HG03064 (cell line): ENCODE data around the gene PRPF31.

Experiments used
- ATAC-seq: cut with Tn5 transposase; IDR thresholded peaks from one replicate; pipeline ENCODE4 v1.9.1; 2021; ENCODE audit warnings: low read depth; ENCODE audit not compliant: unreplicated experiment

The PRPF31 gene

GRCh38 chr19:54106716-54107115 lies 8.8 kb upstream of the PRPF31 start:
- no peak for ATAC-seq

DNA sequence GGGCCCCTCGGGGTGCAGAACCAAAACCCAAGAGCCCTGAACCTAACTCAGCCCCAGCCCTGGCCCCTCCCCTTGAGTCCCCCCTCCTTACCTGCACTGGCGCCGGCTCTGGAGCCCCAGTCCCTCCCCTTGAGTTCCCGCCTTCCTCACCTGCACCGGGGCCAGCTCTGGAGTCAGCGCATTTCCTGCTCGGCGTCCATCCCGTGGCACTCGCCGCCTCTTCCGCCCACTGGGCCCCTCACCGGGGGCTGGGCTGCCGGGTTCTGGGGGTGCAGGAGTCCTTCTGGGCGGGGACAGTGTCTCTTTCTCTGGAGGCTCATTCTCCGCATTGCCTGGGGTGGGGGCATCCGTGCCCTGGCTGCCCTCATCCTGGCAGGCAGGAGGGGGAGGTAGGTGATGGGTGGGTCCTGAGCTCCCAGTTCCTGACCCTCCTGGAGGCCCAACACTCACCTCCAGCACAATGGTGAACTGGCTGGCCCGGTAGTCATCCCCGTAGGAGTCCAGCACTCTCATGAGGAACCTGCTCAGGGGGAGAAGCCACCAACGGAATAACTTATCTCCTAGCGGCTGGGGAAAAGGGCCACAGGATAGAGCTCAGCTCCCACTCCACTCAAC lies 7.6 kb upstream of the PRPF31 start:
- ATAC-seq, result no peak

DNA sequence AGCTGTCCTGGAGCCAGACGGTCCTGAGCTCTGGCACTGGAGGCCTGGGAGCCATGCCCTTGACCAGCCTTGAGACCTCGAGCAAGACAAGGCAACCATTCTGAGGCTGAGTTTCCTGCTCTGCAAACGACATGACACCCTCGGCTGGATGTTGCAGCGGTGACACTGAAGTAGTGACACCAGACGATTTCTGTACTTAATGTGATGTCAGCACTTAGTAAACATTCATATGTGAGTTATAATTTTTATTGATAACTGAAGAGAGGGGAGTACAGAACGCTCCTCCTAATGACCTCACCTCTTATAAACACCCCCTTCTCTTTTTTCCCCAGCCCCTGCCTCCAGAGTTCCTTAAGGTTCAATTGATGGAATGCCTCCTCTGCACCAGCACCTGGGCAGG lies 7.1 kb upstream of the PRPF31 start:
- no peak for ATAC-seq

DNA sequence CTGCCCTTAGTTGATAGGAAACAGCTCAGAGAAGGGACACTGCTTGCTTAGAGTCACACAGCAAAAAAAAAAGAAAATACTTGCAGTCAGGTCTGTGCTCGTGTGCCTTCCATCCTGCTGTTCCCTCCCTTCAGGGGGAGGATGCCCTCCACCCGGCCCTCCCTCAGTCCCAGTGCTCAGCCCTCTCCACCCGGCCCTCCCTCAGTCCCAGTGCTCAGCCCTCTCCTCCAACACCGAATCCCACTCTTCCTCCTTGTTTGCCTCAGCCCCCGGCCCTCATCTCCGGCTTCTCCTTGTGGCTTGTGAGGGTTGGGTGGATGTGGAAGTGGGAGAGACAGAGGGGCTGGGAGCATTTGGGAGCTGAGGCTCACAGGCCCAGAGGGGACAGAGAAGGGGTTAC lies 5.9 kb upstream of the PRPF31 start:
- no peak for ATAC-seq

DNA sequence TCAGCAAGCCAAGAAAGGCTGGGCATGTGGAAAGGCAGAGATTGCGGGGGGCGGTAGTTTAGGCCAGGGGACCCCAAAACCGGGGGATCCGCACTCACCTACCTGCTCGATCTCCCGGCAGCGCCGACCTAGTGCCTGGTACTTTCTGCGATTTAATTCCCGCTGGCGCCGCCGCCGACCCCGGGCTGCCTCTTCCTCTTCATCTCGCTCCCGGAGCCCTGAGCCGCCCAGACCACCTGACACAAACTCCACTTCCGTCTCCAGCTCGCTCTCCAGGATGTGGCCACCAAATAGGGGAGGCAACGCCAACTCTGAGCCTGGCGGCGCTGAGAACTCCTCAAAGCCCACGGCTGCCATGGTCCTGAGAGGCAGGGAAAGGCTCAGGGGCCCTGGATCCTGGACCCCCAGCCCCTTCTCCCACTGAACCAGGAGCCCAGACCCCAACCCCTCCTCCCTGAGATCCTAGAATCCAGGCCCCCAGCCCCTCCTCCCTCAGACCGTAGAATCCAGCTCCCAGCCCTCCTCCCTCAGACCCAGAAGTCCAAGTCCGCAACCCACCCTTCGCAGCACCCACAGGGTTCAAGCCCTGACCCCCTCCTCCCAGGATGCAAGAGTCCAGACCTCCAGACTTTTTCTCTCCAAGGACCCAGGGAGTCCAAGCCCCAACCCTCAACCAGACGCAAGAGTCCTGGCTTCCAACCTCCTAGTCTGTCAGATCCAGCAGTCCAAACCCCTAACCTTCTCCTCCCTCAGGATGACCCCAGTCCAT lies 1.0 kb upstream of the PRPF31 start:
- ATAC-seq, result peak; percentile 2

DNA sequence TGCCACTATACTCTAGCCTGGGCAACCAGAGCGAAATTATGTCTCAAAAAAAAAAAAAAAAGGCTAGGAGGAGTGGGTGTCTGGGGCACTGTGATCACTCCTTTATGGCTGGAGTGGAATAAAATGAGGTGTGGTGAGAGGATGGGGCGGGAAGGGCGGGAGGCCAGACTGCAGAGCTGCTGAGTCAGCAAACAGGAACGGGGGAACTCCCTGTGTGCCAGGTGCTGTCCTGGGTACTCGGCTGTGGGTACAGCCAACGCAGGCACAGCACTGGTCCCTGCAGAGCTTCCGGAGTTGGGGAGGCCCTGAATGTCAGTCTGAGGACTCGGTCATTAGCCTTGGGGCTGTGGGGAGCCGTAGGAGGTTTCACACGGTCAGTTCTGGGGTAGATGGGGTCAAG lies 5.7 kb downstream of the PRPF31 start:
- ATAC-seq, result no peak

- ATAC-seq, result no peak
These were observed 8.1 kb downstream of the PRPF31 start for GRCh38 chr19:54123682-54124081.

DNA sequence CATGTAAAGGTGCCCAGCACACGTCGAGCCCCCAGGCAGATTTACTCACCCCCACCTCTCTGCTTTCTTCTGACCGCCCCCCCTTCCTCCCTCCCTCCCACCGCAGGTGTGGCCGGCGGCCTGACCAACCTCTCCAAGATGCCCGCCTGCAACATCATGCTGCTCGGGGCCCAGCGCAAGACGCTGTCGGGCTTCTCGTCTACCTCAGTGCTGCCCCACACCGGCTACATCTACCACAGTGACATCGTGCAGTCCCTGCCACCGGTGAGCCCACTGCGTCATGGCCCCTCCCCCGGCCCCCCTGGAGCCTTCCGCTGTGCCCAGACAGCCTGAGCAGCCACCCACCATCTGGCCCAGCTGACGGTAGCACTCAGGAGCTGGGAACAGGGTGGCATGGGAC lies 8.8 kb downstream of the PRPF31 start:
- no peak for ATAC-seq

GRCh38 chr19:54125713-54126112 lies 10.2 kb downstream of the PRPF31 start:
- no peak for ATAC-seq

DNA sequence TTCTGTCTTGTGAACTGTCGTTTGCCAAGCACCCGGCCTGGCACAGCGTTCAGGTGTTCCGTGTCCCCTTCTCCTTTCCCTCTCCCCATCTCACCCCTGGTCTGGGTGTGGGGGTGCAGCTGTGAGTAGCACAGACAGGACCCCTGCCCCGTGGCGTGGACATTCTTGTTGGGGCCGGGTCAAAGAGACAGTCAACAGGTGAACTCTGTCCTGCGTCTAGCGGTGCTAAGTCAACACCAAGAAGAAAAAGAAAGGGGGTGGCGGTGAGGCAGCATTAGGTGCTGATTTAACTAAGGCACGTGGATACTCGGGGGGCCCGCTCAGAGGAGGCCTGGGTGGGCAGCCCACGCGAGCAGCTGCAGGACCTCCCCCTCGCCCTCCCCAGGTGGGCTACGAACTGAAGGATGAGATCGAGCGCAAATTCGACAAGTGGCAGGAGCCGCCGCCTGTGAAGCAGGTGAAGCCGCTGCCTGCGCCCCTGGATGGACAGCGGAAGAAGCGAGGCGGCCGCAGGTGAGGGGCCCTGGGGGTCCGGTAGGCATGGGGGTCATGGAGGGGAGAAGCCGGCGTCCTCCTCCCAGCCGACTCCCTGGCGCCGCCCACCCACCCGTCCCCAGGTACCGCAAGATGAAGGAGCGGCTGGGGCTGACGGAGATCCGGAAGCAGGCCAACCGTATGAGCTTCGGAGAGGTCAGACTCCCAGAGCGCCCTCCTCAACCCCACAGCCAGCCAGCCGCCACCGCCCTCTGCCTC lies 12.3 kb downstream of the PRPF31 start:
- no peak for ATAC-seq

DNA sequence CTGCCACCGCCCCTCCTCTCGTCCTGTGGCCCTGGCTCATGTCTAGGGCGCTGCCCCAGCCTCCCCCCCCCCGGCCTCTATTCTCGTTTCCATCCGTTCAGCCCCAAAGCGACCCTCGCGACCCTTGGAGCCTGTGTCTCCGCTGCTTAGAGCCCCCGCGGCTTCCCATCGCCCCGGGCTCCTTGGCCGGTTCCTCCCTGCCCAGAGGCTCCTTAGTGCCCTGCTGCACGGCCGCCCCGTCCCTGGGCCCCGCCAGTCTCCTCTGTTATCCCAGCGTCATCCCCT lies 12.8 kb downstream of the PRPF31 start:
- no peak for ATAC-seq

DNA sequence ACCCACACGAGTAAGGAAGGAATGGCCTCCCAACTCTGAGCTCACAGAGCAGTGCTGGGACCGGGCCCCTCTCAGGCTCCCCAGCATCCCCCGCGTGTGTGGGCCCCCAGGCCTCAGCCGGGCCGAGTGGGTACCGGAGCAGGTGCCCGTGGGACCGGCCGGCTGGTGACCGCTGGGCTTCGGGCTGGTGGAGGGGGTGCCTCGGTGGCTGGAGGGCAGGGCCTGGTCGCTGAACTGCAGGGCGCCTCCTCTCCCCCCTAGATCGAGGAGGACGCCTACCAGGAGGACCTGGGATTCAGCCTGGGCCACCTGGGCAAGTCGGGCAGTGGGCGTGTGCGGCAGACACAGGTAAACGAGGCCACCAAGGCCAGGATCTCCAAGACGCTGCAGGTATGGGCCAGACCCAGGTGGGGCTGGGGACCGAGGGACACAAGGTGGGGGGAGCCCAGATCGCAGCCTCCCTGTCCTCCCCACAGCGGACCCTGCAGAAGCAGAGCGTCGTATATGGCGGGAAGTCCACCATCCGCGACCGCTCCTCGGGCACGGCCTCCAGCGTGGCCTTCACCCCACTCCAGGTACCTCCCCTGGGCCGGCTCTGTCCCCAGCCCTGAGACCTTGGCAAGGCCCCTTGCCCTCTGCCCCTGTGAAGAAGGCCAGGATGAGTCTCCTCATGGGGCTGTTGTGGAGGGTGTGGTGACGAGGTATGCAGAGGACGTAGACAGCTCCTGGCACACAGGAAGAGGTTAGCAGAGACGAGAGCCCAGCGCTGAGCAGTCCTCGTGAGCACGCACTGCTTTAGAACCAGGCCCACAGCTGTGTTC lies 13.5 kb downstream of the PRPF31 start:
- no peak for ATAC-seq

DNA sequence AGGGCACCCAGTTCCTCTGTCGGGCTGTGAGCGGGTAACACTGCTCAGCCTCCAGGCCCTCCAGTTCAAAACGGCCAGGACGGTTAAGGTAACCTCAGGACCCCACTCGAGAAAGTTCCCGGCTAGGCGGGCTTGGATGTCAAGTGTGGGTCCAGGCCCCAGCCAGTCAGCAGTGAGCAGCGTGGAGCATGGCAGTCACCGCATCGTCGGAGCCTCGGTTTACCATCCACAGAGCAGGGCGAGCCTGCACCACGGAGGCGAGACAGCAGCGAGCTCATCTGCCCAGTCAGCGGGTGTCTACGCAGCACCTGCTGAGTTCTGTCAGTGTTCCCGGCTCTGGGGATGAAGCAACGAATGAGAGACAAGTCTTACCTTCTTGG lies 14.1 kb downstream of the PRPF31 start:
- no peak for ATAC-seq

GRCh38 chr19:54133312-54133956 lies 17.9 kb downstream of the PRPF31 start:
- no peak for ATAC-seq

- no peak for ATAC-seq
These were observed 18.5 kb downstream of the PRPF31 start for GRCh38 chr19:54133957-54134590.

- no peak for ATAC-seq
These were observed 20.7 kb downstream of the PRPF31 start for GRCh38 chr19:54136086-54136863.

- ATAC-seq, result peak; percentile 66
These were observed 21.5 kb downstream of the PRPF31 start for GRCh38 chr19:54136864-54137698.

DNA sequence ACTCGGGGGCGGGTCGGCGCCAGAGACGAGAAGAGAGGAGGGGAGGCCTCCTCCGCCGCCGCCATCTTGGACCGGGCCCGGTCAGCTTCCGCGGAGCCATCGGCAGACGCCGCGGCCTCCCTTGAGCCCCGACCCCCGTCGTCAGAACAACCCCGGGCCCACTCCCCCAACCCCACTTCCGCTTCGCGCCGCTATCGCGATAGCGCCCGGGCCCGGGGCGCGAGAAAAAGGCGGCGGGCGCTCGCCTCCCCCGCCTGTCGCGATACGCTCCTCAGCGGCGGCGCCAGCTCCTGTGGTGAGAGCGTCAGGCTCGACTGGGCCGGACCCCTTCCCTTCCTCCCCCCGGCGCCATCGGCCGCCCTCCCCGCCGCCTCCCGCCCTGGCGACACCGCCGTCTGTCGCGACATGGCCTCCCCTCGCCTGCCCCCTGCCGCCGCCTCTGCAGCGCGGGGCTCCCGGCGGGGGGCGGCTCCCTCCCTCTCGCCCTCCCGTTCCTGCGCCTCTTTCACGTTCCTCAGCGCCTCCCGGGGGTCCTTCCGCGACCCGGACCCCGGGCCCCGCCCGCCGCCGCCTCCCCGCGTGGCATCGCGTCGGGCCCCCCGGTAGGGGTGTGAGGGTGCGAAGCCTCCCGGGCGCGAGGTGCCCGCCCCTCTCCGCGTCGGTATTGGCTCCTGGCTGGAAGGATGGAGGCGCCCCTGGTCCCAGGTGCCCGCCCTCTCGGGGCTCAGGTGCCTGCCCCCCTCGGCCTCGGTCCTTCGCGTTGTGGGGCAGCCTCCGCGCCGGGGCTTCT lies 22.3 kb downstream of the PRPF31 start, which contains the start of gene CNOT3:
Gene CNOT3 (plus strand): TSS at position 64 of the 790 bp plus-strand sequence. CDS start 5,217 bp downstream, outside the sequence.
- ATAC-seq, result no peak
